AG09309 (cell line): Measurements from ENCODE around the gene ZDHHC3.

ENCODE experiments used
- DNase-seq: peaks from one replicate; pipeline ENCODE4 v3.0.0-alpha.2; 2010; ENCODE audit warnings: low read depth
- H3K4me3 ChIP-seq: 2 replicates; pipeline ENCODE4 v1.5.1; 2011; ENCODE audit warnings: mild to moderate bottlenecking, low read depth, low read length, moderate library complexity; ENCODE audit not compliant: control insufficient read depth
- CTCF ChIP-seq: IDR thresholded peaks from 2 replicates; pipeline ENCODE4 v1.5.1; 2011; ENCODE audit warnings: mild to moderate bottlenecking, low read depth, low read length, inconsistent platforms; ENCODE audit not compliant: insufficient read depth, control insufficient read depth; ENCODE audit errors: missing control alignments

Gene ZDHHC3

GRCh38 chr3:44961888-44962287 is 14.1 kb downstream of the ZDHHC3 start:
- H3K4me3 ChIP-seq, result no peak overlapping the region
- no peak for DNase-seq
- TF ChIP-seq CTCF, result no peak

DNA sequence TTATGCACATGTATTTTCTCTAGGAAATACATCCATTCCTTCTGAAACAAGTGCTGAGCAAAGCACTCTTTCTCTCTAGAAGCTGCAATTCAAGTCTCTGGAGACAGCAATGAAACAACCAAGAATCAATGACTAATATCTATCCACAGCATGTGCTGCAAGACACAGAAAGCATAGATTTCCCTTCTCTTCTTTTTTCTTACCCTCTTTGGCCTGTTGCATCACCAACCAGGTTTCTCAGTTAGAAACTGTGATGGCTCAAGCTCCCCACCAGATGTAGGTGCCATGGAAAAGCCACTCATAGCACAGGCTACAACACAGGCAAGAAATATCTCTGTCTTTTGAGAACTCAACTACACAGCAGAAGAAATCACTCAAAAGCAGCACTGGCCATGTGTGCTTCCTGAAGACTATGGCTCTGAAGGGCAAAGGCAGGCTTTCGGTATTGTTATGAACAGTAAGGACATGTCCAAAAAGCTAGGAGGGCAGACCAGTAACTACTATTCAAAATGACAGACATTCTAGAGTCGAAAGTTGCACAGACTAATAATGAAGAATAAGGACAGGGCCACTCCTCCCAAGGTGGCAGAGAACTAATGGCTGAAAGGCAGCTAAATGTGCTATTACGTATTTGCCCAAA is 15.5 kb downstream of the ZDHHC3 start:
- no peak overlapping the region for H3K4me3 ChIP-seq
- DNase-seq, result no peak
- no peak for TF ChIP-seq CTCF

DNA sequence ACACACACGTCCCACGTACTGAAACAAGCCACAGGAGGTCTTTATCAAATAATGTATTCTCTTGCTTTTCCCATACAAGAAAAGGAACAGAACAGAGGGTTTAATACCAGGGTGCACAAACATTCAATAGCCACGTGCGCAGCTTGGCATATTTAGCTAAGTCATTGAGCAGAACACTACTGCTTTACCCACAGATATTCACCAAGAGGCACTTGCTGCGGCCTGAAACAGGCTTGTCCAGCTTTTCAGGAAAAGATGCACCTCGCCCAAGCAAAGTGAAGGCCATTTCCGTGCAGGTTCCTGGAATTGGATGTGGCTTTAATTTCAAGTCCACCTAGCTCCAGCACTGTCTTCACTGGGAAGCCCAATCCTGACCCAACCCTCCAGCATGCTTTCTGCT is 17.6 kb downstream of the ZDHHC3 start:
- DNase-seq, result no peak
- H3K4me3 ChIP-seq, result no peak overlapping the region
- TF ChIP-seq CTCF, result no peak

GRCh38 chr3:44957986-44958385 is 18.0 kb downstream of the ZDHHC3 start:
- H3K4me3 ChIP-seq, result no peak overlapping the region
- TF ChIP-seq CTCF, result no peak
- no peak for DNase-seq

- no peak for TF ChIP-seq CTCF
- H3K4me3 ChIP-seq, result no peak overlapping the region
- DNase-seq, result no peak
Measured at GRCh38 chr3:44955917-44956316, 20.1 kb downstream of the ZDHHC3 start.

DNA sequence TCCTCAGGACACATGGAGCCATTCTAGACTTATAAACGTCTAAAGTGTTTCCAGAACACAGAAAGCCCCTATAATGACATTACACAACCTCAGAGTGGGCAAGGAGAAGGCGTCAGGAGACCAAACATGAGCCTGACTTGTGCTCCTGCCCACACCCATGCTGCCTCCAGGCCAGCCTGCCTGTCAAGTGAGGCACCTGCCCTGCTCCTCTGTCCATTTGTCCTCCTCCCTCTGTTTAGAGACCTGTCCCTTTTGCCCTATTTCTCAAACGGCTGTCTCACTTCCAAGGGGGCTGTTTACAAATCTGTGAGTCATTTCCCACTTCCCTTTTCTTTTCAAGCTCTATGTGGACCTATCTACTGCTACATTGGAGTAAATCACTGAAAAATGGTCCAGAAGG is 21.0 kb downstream of the ZDHHC3 start:
- DNase-seq, result no peak
- no peak overlapping the region for H3K4me3 ChIP-seq
- TF ChIP-seq CTCF, result no peak

- DNase-seq, result no peak
- no peak overlapping the region for H3K4me3 ChIP-seq
- TF ChIP-seq CTCF, result no peak
Measured at GRCh38 chr3:44954304-44954703, 21.7 kb downstream of the ZDHHC3 start.
